Measurements from ENCODE around the gene POLR3H.

- TF ChIP-seq KLF5 (IDR thresholded peaks at IDR 0.05; ENCODE audit: partially characterized antibody) (no peak), SRF (IDR thresholded peaks at IDR 0.05; ENCODE audit: low read depth in 2 of 2, low read length in 2 of 2) (no peak), TAF1 (IDR thresholded peaks at IDR 0.05; ENCODE audit: borderline replicate concordance, low read depth, low read length) (no peak), CTCF (IDR thresholded peaks at IDR 0.05 in 2 of 3, conservative IDR thresholded peaks at IDR 0.05 in 1 of 3; ENCODE audit: control insufficient read depth in 2 of 3, extremely low read depth in 1 of 3, insufficient read depth in 1 of 3, low read depth in 3 of 3, low read length in 3 of 3) (no peak), GABPA (IDR thresholded peaks at IDR 0.05; ENCODE audit: low read depth) (no peak), KAT2A (conservative IDR thresholded peaks at IDR 0.05; ENCODE audit: control insufficient read depth, low read depth, low read length) (no peak), MTA3 (IDR thresholded peaks at IDR 0.05; ENCODE audit: borderline replicate concordance, low read length) (no peak), EZH2 (IDR thresholded peaks at IDR 0.05; ENCODE audit: borderline replicate concordance, control insufficient read depth, low read depth, low read length) (no peak)
Measured at GRCh38 chr22:41567512-41567768, 23.2 kb upstream of the POLR3H start.

All from GM12878 (cell line).